Bronchial epithelial cell (primary cell): ENCODE data around the gene TBCD. TPM values are rescaled to one million over a fixed set of nuclear protein-coding genes. Genes with fewer than 3 reads are reported as not detected.
A peak's percentile ranks its signal among the peaks of the same experiment; 100 is the strongest.

Source experiments
- DNase-seq: peaks from one replicate; pipeline ENCODE4 v3.0.0-alpha.2; 2010; ENCODE audit warnings: low read depth
- FAIRE-seq: peaks from 2 replicates; lab custom pipeline; 2011; peaks lifted over from hg19 to GRCh38; lab: Jason Lieb, UNC
- H3K27me3 ChIP-seq: 2 replicates; pipeline ENCODE4 v1.5.1; 2011; ENCODE audit warnings: low read length; ENCODE audit not compliant: control insufficient read depth, insufficient read depth
- H3K36me3 ChIP-seq: 2 replicates; pipeline ENCODE4 v1.5.1; 2011; ENCODE audit warnings: low read length; ENCODE audit not compliant: control insufficient read depth, insufficient read depth
- H3K4me3 ChIP-seq: 2 replicates; pipeline ENCODE4 v1.5.1; 2011; ENCODE audit warnings: mild to moderate bottlenecking, low read depth, low read length, control low read depth
- total RNA-seq: library from RNA; depleted of rRNA; stranded (reverse); fragments of >200 nt; gene quantifications from 2 replicates; pipeline ENCODE4 v1.2.1, GENCODE V29; 2014
- TF ChIP-seq, protein P1 (sequence below): IDR thresholded peaks from 2 replicates; pipeline ENCODE4 v1.5.1; 2011; ENCODE audit warnings: mild to moderate bottlenecking, moderate library complexity, low read length, control low read depth, inconsistent platforms; ENCODE audit not compliant: insufficient read depth, severe bottlenecking

The TBCD gene
- total RNA-seq, 1 donor from 2014 or later = 22.6 TPM

DNA sequence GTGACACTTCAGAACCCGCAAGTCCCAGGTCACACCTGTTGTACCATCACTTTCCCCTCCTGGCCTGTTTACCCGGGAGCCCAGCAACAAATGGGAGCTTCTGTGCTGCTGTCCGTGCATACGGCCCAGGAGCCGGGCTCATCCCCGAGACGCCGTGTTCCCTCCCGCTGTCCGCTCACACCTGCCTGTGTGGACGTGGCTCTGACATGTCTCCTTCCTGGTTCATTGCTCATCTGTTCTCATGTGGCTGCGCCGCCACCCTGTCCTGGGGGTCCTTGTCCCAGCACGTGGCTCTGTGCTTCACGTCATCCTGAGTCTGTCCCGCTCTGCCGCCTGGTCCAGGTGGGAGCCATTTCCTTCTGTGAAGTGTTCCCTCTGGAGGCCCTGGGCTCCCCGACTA lies 37.9 kb downstream of the TBCD start:
- Histone ChIP-seq H3K4me3 (no peak overlapping the region), H3K36me3 (peaks cover 2% of the 10 kb centered on the region), H3K27me3 (no peaks in the 10 kb centered on the region)
- TF ChIP-seq, protein P1, sequence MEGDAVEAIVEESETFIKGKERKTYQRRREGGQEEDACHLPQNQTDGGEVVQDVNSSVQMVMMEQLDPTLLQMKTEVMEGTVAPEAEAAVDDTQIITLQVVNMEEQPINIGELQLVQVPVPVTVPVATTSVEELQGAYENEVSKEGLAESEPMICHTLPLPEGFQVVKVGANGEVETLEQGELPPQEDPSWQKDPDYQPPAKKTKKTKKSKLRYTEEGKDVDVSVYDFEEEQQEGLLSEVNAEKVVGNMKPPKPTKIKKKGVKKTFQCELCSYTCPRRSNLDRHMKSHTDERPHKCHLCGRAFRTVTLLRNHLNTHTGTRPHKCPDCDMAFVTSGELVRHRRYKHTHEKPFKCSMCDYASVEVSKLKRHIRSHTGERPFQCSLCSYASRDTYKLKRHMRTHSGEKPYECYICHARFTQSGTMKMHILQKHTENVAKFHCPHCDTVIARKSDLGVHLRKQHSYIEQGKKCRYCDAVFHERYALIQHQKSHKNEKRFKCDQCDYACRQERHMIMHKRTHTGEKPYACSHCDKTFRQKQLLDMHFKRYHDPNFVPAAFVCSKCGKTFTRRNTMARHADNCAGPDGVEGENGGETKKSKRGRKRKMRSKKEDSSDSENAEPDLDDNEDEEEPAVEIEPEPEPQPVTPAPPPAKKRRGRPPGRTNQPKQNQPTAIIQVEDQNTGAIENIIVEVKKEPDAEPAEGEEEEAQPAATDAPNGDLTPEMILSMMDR = no peak
- FAIRE-seq (no peak), DNase-seq (no peak)

DNA sequence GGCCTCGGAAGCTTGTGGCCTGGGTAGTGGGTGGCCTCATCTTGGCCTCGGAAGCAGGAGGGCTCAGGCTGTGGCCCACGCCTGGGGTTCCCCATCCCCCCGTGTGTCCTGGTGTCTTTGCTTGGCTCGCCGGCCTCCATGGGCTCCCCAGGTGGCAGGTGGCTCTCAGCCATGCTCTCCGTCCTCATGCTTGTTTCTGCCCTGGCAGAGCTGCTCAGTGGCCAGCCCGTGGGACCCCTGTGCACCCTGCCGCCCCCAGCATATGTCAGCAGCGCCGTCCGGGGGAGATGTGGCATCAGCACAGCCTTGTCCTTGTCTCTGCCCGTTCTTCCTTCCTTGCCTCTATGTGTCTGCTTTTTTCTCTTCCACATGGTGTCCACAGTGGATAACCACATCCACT lies 38.5 kb downstream of the TBCD start:
- no peak for FAIRE-seq
- DNase-seq = no peak
- TF ChIP-seq, protein P1 = no peak
- Histone ChIP-seq H3K4me3 (no peak overlapping the region), H3K36me3 (peaks cover 4% of the 10 kb centered on the region), H3K27me3 (no peaks in the 10 kb centered on the region)

DNA sequence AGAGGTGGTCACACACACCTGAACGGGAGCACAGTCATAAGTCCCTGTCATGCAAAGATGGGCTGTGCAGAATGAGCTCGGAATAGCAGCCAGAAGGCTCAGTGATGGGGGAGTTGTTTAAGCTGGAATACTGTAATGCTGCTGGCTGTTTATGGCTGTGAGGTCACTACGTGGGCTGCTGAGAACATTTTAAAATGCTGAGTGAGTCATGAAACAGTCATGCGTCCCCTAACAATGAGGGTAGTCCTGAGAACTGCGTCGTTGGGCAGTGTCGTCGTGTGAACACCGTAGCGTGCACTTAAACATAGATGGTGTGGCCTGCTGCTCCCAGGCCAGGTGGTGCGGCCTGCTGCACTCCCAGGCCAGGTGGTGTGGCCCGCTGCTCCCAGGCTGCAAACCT lies 39.7 kb downstream of the TBCD start:
- Histone ChIP-seq H3K36me3 (peaks cover 4% of the 10 kb centered on the region), H3K4me3 (no peak overlapping the region), H3K27me3 (no peaks in the 10 kb centered on the region)
- FAIRE-seq (no peak), DNase-seq (peak; percentile 54)
- TF ChIP-seq, protein P1 = no peak

DNA sequence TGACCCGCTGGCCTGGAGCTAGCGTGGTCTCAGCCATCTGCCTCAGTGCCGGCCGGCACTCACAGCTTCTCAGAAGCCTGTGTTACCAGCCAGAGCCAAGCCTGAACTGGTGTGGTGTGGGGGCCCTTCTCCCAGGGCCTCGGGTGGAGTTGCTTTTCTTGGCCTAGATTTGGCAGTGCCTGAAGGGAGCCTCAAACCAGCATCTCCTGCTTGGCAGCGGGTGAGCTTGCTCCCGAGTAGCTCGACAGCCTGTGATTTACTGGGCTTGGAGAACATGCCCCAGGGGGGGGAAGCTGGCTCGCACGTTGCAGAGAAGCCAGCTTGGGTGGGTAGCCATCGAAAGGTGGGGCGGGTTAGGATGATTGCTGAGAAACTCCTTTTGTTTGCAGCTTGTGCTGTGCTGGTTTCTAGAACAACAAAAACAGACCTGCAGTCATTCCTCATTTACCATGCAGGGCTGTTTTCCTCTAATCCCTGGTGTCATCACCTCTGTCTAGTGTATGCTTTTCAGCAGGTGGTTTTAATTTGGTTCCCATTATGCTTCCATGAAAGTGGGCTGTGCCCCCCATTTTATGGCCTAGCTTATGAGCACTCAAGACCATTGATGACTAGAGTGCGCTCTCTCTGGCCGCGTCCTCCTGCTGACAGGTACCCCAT lies 42.2 kb downstream of the TBCD start:
- no peak overlapping the region for H3K4me3 ChIP-seq
- peaks cover 3% of the 10 kb centered on the region for H3K36me3 ChIP-seq
- FAIRE-seq (peak; percentile 36), DNase-seq (no peak)
- no peaks in the 10 kb centered on the region for H3K27me3 ChIP-seq
- TF ChIP-seq, protein P1 = no peak

DNA sequence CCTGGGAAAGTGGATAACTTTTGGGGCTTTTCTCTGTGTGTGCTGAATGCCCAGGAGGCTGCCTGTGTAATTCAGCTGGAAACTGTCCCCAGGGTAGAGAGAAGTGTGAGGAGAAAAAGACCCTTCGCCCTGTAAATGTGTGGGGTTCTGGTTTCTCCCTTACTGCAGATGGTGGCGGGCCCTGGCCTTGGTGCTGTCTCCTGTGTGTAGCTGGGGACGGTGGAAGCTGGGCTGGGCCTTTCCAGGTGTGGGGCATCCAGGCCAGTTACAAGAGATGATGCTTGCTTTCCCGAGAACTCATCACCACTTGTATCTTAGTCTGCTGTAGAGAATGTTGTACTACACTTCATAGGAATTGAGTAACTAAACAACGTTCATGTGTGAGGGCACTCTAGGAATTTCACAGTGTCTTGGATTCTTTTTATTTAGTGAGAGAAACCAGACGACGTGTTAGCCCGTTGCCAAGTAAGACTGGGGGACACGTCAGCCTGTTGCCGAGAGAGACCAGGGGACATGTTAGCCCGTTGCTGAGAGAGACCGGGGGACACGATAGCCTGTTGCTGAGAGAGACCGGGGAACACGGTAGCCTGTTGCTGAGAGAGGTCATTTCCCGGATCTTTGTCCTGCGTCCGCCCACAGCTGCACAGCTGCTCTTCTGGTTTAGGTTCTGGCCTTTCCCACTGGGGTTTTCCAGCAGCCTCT lies 43.1 kb downstream of the TBCD start:
- FAIRE-seq = no peak
- H3K36me3 ChIP-seq = peaks cover 4% of the 10 kb centered on the region
- TF ChIP-seq, protein P1 = no peak
- DNase-seq = no peak
- H3K27me3 ChIP-seq = no peaks in the 10 kb centered on the region
- no peak overlapping the region for H3K4me3 ChIP-seq
